HepG2 (cell line): Measurements from ENCODE around the gene LIPC. TPM values are rescaled to one million over a fixed set of nuclear protein-coding genes. Genes with fewer than 3 reads are reported as not detected.

Experiments
- HNRNPK ChIP-seq: fragments of 200-400 bp; formaldehyde crosslinking; IDR thresholded peaks from 2 replicates; pipeline ENCODE4 v1.6.1; 2018; ENCODE audit warnings: low read length, low read depth, moderate library complexity, mild to moderate bottlenecking; ENCODE audit not compliant: poor library complexity, severe bottlenecking
- IRF9 ChIP-seq: sonication (generic); formaldehyde crosslinking; IDR thresholded peaks from 2 replicates; pipeline ENCODE4 v1.8.0; 2022; ENCODE audit warnings: missing genetic modification reagents, mild to moderate bottlenecking, borderline replicate concordance
- KAT7 ChIP-seq: IDR thresholded peaks from 2 replicates; pipeline ENCODE4 v1.6.1; 2018; ENCODE audit warnings: borderline replicate concordance, missing compliant biosample characterization
- MIXL1 ChIP-seq: IDR thresholded peaks from 2 replicates; pipeline ENCODE4 v1.6.1; 2016
- SKI ChIP-seq: fragments of 450-650 bp; IDR thresholded peaks from one replicate; pipeline ENCODE4 v1.6.1; 2018; ENCODE audit warnings: mild to moderate bottlenecking; ENCODE audit not compliant: partially characterized antibody
- SP5 ChIP-seq: IDR thresholded peaks from 2 replicates; pipeline ENCODE4 v1.6.1; 2016; ENCODE audit warnings: low read depth, borderline replicate concordance
- TBP ChIP-seq: sonication (generic); formaldehyde crosslinking; IDR thresholded peaks from 2 replicates; pipeline ENCODE4 v1.5.0; 2020; ENCODE audit warnings: missing genetic modification reagents
- TOE1 ChIP-seq: sonication (generic); formaldehyde crosslinking; IDR thresholded peaks from 2 replicates; pipeline ENCODE4 v1.4.0; 2020; ENCODE audit warnings: mild to moderate bottlenecking, missing genetic modification reagents
- ZNF543 ChIP-seq: sonication (generic); formaldehyde crosslinking; IDR thresholded peaks from 2 replicates; pipeline ENCODE4 v1.4.0; 2020; ENCODE audit warnings: mild to moderate bottlenecking, missing genetic modification reagents
- ZNF564 ChIP-seq: sonication (generic); formaldehyde crosslinking; IDR thresholded peaks from 2 replicates; pipeline ENCODE4 v1.8.1; 2023; ENCODE audit warnings: mild to moderate bottlenecking, missing genetic modification reagents
- ZNF609 ChIP-seq: sonication (generic); formaldehyde crosslinking; IDR thresholded peaks from 2 replicates; pipeline ENCODE4 v1.4.0; 2020; ENCODE audit warnings: mild to moderate bottlenecking, missing genetic modification reagents, borderline replicate concordance
- ZNF788 ChIP-seq: sonication (generic); formaldehyde crosslinking; IDR thresholded peaks from 2 replicates; pipeline ENCODE4 v1.5.0; 2020; ENCODE audit warnings: mild to moderate bottlenecking, missing genetic modification reagents, borderline replicate concordance
- ZSCAN25 ChIP-seq: sonication (generic); formaldehyde crosslinking; IDR thresholded peaks from 2 replicates; pipeline ENCODE4 v1.8.0; 2022; ENCODE audit warnings: mild to moderate bottlenecking, missing genetic modification reagents
- polyA plus RNA-seq, 8 experiments: library from polyadenylated mRNA; depleted of rRNA in 3 of 8; stranded (reverse) in 7 of 8; unstranded in 1 of 8; fragments of >200 nt; fragmentation: Illumina TruSeq in 4 of 8; extraction: Trizol in 4 of 8; gene quantifications; 2 replicates each; pipeline versions ENCODE4 v1.2.1 to v1.2.3, GENCODE V29; 2011 to 2016; ENCODE audit warnings: low read depth in 4 of 8, missing spikeins in 1 of 8, mixed read lengths in 1 of 8; ENCODE audit not compliant: insufficient read depth in 1 of 8
- total RNA-seq, 5 experiments: library from RNA; depleted of rRNA; stranded (reverse); fragments of >200 nt; fragmentation: Illumina TruSeq; extraction: Trizol; gene quantifications; 2 replicates each; pipeline ENCODE4 v1.2.3, GENCODE V29; 2016; ENCODE audit warnings: low read depth in 1 of 5
- TF ChIP-seq, protein P1 (sequence below): sonication (generic); formaldehyde crosslinking; IDR thresholded peaks from 2 replicates; pipeline ENCODE4 v1.4.0; 2020; ENCODE audit warnings: low read depth, mild to moderate bottlenecking, missing genetic modification reagents
- TF ChIP-seq, protein P2 (sequence below): sonication (generic); formaldehyde crosslinking; IDR thresholded peaks from 2 replicates; pipeline ENCODE4 v1.8.0; 2022; ENCODE audit warnings: mild to moderate bottlenecking, missing genetic modification reagents, moderate library complexity
- TF ChIP-seq, protein P3 (sequence below): sonication (generic); formaldehyde crosslinking; IDR thresholded peaks from 2 replicates; pipeline ENCODE4 v1.4.0; 2020; ENCODE audit warnings: mild to moderate bottlenecking, low read depth, missing genetic modification reagents
- TF ChIP-seq, protein P4 (sequence below): fragments of 450-650 bp; IDR thresholded peaks from 2 replicates; pipeline ENCODE4 v1.6.1; 2016

LIPC gene
- total and polyA plus RNA-seq, 2 of the 13 experiments (the other 11 are each of a cell fraction or from before 2014, with no cell fraction given), result 26.0 to 38.0 TPM

DNA sequence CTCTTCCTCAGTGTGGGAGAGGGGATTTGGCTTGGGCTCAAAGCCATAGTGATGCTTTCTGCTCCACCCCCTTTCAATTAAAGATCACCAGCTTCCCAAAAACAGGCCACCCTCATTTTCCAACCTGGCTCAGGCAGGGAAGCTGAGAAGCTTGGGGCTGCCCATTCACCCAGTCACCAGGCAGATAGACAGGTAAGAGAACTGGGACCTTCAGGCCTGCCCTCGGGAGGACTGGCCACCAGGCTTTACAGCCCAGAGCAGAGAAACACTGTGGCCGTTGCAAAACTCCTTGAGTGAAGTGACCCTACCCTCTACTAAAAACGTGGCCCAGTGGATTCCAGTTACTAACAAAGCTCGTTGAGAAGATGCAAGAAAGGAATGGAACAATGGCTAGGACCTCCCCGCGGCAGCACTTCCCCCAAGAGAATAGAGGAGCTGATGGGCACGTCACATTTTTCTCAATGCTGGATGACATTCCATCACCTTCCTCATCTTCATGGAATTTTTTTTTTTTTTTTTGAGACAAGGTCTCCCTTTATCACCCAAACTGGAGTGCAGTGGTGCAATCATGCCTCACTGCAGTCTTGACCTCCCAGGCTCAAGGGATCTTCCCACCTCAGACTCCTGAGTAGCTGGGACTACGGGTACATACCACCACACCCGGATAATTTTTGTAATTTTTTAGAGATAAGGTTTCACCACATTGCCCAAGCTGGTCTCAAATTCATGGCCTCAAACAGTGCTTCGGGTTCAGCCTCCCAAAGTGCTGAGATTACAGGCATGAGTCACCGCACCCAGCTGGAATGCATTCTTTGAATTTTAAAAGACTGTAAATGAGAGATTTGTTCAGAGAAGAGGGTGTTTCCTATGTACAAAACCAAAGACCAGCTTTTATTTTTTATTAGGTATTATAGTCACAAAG lies 37.9 kb downstream of the LIPC start (continued):
- TF ChIP-seq ZNF609 (CRISPR knock-in tag) (no peak), TBP (no peak), SP5 (no peak), TOE1 (CRISPR knock-in tag) (no peak), ZNF788 (CRISPR knock-in tag) (no peak), ZNF564 (no peak), HNRNPK (no peak), MIXL1 (CRISPR knock-in tag) (no peak), ZNF543 (CRISPR knock-in tag) (no peak), ZSCAN25 (CRISPR knock-in tag) (no peak), SKI (no peak), IRF9 (CRISPR knock-in tag) (no peak), KAT7 (no peak)
- TF ChIP-seq, protein P1, sequence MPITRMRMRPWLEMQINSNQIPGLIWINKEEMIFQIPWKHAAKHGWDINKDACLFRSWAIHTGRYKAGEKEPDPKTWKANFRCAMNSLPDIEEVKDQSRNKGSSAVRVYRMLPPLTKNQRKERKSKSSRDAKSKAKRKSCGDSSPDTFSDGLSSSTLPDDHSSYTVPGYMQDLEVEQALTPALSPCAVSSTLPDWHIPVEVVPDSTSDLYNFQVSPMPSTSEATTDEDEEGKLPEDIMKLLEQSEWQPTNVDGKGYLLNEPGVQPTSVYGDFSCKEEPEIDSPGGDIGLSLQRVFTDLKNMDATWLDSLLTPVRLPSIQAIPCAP (CRISPR knock-in tag), result no peak
- TF ChIP-seq, protein P2, sequence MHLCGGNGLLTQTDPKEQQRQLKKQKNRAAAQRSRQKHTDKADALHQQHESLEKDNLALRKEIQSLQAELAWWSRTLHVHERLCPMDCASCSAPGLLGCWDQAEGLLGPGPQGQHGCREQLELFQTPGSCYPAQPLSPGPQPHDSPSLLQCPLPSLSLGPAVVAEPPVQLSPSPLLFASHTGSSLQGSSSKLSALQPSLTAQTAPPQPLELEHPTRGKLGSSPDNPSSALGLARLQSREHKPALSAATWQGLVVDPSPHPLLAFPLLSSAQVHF (CRISPR knock-in tag), result no peak
- TF ChIP-seq, protein P3, sequence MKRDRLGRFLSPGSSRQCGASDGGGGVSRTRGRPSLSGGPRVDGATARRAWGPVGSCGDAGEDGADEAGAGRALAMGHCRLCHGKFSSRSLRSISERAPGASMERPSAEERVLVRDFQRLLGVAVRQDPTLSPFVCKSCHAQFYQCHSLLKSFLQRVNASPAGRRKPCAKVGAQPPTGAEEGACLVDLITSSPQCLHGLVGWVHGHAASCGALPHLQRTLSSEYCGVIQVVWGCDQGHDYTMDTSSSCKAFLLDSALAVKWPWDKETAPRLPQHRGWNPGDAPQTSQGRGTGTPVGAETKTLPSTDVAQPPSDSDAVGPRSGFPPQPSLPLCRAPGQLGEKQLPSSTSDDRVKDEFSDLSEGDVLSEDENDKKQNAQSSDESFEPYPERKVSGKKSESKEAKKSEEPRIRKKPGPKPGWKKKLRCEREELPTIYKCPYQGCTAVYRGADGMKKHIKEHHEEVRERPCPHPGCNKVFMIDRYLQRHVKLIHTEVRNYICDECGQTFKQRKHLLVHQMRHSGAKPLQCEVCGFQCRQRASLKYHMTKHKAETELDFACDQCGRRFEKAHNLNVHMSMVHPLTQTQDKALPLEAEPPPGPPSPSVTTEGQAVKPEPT (CRISPR knock-in tag), result no peak
- TF ChIP-seq, protein P4, sequence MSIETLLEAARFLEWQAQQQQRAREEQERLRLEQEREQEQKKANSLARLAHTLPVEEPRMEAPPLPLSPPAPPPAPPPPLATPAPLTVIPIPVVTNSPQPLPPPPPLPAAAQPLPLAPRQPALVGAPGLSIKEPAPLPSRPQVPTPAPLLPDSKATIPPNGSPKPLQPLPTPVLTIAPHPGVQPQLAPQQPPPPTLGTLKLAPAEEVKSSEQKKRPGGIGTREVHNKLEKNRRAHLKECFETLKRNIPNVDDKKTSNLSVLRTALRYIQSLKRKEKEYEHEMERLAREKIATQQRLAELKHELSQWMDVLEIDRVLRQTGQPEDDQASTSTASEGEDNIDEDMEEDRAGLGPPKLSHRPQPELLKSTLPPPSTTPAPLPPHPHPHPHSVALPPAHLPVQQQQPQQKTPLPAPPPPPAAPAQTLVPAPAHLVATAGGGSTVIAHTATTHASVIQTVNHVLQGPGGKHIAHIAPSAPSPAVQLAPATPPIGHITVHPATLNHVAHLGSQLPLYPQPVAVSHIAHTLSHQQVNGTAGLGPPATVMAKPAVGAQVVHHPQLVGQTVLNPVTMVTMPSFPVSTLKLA, result no peak
